Fibroblast of lung (primary cell): ENCODE measurements around the gene EXOC6B.

Source experiments
- CTCF ChIP-seq, 2 donors: IDR thresholded peaks in 1 of 2; conservative IDR thresholded peaks in 1 of 2; 1 replicate in 1 of 2; 2 replicates in 1 of 2; pipeline ENCODE4 v1.5.1; 2011 to 2012; ENCODE audit warnings: low read length in 2 of 2, control low read depth in 1 of 2, inconsistent platforms in 1 of 2, low read depth in 1 of 2, mild to moderate bottlenecking in 1 of 2
- EZH2 ChIP-seq: IDR thresholded peaks from 2 replicates; pipeline ENCODE4 v1.5.1; 2012; ENCODE audit warnings: low read length, control low read depth, mild to moderate bottlenecking; ENCODE audit errors: missing control alignments

GRCh38 chr2:72254831-72255451, 570.9 kb downstream of the EXOC6B start:
- TF ChIP-seq CTCF (conservative IDR thresholded peaks at IDR 0.05 in 1 of 2, IDR thresholded peaks at IDR 0.05 in 1 of 2; ENCODE audit: low read depth in 1 of 2, low read length in 2 of 2) (no peak), EZH2 (no peak)
